NOMO-1 treated with DMSO at 0.1 percent for 48 hours (cell line): ENCODE data around the gene PLCB4.

Experiments used
- DNase-seq: peaks from one replicate; lab custom pipeline; 2025; ENCODE audit not compliant: unreplicated experiment; lab: John Stamatoyannopoulos, UW

The PLCB4 gene

DNA sequence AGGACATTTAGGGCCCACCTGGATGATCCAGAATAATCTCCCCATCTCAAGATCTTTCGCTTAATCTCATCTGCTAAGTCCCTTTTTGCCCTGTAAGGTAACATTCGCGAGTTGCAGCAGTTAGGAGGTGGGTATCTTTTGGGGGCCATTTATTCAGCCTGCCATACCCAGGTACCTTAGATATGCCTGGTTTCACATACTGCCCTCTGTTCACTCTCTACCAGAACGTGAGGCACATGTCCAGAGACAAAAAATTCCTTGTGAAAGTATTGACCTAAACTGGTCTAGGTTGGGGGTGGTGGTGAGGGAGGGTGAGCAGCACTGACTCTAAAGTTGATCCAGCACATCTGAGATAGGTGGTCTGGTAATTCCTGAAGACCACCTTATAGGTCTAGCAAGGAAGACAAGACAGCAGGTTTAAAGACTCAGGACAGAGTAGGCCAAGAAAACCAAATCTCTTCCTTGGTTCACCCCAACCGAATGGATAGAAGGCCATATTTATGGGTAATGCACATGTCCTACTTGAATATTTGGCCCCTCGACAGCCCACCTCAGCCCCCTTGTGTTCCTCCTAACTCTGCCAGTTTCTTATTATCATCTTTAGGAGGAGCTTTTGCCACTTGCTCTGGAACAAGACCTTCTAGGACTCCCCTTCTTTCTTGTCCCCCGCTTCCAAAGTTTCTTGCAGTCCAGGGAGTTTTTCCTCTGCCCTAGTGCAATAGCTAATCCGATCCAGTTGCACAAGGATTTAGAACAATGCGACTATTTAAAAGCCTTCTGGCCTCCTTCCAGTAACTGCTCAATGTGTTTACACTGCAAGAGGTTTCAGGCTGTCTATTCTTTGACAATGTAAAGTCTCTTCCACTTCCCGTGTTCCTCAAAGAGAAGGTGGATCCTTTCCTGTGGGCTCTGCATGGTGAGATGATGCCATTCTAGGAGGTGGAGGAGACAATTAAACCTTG lies 232.5 kb downstream of the PLCB4 start:
- no peak for DNase-seq

DNA sequence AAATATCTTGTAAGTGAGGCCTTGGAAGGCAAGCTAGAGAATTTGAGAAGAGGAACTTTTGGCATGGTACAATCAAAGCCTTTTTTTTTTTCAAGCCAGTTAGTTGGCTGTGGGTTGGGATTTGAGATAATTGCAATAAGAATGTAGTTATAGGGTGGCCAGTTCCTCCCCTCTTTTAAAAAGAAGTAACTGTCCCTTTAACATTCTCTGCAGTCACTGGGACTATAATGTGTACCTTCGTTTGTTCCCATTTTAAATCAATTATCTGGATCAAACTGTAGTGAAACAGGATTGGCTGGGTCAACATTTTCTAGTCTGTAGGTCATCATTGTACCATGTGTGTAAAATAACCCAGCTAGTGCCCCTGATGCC lies 233.2 kb downstream of the PLCB4 start:
- no peak for DNase-seq

DNA sequence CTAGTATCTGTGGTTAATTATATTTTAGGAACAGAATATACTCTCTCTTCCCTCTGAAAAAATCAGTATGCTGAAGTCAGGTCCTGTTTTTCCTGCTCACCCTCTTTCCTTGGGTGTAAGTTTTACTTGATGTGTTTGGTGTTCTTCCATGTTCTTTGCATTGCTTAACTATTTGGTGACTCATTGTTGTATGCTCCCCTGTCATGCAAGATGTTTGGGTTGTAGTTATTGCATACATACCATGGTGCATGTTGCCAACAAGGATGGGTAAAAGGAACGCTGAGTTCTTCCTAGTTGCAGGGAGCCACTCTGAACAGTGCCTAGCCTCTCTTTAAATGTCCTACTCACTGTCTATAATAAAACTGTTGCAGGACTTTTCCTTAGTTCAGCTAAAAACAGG lies 237.6 kb downstream of the PLCB4 start:
- DNase-seq = no peak

DNA sequence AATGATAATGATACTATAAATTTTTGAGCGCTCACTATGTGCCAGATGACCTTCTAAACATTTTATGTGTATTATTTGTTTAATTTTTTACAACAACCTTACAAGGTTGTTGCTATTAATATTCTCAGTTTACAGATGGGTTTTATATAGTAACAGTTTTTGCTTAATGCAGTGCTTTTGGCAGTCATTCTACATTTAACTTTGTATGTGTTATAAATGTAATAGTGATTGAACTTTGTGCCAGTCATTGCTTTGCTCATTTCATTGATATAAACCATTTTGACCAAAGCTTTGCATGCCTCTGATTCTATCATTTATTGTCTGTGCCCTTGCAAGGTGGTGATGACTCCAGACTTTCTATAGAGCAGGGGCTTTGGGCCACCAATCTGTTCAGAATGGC lies 239.2 kb downstream of the PLCB4 start:
- DNase-seq = no peak

DNA sequence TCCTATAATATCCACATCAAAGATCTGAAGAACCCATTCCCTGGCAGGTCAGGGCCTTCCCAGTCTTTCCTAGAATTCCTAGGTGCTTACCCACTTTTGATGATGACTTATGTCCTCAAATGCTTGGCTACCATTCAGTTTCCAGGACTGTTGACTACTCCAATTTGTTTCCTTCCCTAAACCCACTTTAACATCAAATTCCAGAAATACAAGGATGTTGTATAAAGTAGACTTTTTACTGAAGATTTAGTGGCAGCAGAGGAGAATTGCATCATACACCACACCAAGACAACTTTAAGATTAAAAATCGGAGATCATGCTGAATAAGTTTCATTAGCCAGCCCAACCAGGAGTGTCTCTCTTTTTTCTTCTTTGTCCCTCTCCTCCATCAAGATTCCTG lies 242.2 kb downstream of the PLCB4 start:
- no peak for DNase-seq

DNA sequence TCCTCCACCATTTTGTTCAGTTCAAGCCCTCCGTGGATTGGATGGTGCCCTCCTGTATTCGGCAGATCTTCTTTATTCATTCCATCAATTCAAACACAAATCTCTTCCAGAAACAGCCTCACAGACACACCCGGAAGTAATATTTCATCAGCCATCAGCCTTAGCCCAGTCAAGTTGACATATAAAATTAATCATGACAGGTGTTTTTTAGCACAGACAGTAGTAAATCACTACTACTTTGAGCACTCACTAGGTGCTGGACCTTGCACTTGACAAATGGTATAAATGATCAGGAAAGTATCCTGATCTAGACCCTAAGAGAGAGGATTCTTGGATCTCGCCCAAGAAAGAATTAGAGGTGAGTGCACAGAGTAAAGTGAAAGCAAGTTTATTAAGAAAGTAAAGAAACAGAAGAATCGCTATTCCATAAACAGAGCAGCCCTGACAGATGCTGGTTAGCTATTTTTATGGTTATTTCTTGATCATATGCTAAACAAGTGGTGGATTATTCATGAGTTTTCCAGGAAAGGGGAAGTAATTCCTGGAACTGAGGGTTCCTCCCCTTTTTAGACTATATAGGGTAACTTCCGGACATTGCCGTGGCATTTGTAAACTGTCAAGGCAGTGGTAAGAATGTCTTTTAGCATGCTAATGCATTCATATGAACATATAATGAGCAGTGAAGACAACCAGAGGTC lies 250.9 kb downstream of the PLCB4 start:
- no peak for DNase-seq

DNA sequence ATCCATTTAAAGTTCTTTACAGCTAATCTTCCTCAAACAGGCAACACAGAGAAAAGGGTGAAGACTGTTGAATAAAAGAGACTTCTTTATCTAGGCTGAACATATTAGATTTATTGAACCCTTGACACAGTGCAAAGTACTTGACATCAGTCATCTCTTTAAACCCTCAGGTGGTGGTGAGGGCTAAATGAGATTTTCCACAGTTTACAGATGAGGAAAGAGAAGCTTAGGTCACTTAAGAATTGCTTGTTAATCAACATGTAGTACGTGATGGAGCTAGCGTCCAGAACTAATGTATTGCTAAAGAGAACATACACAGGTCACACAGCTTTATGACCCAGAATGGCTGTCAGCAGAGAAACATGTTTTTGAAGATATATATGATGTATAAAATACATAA lies 252.1 kb downstream of the PLCB4 start:
- DNase-seq = no peak

DNA sequence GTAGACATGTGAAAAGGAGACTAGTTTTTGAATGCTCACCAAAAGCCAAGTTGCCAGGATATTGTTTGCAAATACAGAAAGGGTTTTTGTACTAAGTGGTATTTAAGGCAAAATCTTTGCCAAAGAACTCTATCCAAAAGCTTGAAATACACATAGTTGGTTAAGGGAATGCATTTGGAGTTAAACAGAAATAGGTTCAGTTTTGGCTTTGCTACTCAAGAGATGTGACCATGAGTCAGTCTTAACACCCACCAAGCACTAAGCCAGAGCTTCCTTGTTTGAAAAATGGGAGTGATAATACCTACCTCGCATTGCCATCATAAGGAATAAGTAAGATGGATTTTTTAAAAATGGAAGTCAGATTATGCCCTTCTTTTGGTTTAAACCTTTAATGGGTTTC lies 253.8 kb downstream of the PLCB4 start:
- no peak for DNase-seq

DNA sequence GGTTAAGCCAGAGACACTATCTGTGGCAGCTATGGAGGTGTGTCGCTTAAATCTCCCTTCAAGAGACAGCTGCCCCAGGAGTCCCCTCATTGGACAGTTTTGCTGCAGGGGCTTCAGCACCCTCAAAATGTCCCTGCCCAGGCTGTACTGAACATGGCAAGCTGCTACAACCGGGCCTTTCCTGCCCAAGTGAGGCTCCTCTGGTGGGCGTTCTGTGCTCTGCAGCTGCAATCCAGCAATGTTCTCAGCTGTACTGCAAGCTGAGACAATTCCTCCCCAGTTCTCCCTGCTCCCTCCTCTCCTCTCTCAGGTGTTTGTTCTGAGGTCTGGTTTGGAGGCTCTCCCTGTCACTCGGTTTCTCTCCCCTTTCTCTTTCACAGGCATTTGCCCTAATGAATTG lies 254.7 kb downstream of the PLCB4 start:
- no peak for DNase-seq

DNA sequence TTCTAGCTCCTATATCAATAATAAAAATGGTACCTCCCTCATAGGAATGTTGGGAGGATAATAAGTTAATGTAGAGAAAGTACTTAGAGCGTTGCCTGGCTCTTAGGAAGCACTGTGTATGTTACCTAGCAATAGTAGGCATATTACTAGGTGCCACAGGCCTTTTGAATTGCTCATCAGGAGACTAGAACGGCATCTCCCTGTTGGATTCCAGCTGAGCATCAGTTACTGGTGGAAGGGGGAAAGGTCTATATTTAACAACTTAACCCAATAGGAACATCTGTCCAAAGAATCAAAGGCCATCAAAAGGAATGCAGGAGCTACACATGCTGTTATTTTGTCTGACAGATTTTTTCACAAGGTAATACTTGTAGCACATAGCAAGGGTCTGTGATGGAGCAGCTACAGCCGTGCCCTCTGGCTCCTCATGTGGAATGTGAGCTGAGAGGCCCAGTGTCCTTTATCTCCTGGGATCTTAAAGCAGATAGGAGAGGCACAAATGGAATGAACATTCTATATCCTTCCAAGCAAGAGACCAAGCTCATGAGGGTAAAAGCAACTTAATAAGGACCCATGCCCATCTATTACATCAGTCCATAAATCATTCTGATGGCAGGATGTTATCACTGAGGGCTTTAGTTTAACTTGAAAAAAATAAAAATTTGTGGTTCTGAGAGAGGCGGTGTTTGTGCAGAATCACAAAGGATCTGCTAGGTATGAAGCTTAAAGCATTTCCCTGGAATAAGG lies 260.6 kb downstream of the PLCB4 start:
- no peak for DNase-seq

DNA sequence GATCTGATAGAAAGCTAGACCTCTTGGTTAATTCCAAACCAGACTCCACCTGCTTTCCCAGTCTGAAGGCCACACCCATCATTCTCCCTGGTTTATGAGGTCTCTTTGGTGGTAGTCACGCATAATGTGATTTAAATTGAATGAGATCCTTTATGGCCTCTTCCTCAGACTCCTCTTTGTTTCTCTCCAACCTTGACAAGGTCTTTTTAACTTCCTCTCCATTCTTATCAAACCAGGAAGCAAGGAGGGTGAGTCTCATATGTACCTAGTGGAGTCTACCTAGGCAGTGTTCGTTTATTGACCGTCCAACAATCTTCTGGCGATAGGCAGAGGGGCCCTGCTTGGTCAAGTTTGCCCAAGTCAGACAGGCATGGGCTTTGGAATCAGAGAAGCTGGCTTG lies 261.3 kb downstream of the PLCB4 start:
- DNase-seq = no peak

DNA sequence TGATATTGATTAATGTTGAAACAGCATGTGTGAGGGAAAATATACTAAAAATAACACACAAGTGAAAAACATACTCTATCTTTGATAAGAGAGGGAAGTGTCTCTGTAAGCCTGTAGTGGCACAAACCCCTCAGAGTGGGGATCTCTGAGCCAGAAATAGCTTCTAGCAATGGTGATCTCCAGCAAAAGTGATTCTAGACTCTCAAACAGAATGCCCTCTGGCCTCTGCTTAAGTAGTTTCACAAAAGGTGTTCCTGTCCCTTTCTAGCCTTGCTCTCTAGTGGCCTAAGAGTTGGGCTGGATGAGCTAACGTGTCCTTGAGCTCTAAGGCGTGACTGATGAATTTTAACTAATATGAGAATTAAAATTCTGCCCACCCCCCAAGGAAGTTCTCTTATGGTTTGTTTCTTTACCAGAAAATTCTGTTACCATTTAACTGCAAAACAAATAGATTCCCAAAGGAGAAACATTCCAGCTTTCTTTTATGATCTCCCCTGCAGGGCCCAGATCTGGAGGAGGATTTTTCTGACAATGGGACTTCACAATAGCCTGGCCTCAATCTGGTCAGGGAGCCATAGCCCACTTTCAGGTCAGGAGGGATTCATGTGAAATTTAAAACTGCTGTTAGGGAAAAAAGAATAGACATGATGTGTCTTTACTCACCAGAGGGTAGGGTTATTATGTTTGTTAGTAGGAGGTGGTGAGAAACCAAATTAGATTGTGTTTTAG lies 263.0 kb downstream of the PLCB4 start:
- DNase-seq = no peak

DNA sequence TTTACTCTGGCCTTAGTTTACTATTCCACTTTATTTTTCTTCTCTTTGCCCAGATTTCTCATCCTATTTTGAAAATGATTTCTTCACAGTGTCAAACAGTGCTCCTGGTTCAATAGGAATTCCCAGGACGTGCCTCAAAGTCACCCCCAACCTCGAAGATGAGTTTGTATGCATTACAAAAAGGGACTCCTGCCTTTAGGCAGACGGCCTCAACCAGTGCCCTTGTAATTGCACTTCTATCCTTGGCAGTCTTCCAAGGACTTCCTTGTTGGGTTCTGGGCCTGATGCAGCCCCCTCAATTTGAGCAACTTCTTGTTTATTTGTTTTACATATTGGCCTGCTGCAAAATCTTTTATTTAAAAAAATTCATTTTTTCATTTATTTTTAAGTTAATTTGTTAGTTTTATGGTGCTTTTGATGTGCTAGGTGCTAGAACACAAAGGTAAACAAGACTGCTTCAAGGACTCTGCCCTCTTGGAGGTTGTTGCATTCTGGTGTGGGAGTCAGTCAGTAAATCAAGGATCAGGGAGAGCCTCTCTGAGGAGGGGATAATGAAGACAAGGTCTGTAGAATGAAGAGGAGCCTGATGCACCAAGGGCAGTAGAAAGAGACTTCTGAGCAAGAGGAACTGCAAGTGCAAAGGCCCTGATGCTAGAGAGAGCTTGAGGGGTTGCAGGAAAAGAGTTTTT lies 264.0 kb downstream of the PLCB4 start:
- DNase-seq = no peak

DNA sequence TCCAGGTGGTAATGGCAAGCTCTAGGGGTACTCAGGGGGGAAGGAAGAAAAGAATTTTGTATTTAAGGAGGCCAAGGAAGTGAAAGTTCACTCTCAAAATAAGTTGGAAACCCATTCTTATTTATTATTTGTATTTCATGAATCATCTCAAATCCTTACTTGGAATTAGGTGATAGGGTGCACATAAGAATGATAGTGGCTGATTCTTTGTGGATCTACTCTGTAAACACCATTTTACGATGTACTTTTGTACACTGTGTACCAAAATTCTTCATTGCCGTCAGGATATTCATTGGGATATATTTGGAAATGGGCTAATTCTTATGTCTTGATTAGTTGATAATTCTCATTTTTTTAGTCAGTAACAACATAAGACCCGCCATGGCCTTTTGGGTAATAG lies 266.0 kb downstream of the PLCB4 start:
- DNase-seq = no peak

DNA sequence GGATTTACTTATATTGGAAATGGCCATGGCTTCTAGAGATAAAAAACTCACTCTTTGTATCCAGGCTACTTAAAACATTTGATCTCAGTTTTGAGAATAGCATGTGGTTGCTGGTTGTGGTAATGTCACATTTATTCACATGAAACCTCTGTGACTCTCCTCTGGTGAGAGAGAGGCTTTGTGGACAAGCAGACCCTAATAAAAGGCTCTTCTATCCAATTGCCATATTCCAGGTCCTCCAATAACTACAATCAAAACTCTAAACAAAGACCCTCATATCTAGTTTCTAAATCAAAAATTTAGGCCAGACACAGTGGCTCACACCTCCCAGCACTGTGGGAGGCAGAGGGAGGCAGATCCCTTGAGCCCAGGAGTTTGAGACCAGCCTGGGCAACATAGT lies 269.2 kb downstream of the PLCB4 start:
- DNase-seq = no peak

DNA sequence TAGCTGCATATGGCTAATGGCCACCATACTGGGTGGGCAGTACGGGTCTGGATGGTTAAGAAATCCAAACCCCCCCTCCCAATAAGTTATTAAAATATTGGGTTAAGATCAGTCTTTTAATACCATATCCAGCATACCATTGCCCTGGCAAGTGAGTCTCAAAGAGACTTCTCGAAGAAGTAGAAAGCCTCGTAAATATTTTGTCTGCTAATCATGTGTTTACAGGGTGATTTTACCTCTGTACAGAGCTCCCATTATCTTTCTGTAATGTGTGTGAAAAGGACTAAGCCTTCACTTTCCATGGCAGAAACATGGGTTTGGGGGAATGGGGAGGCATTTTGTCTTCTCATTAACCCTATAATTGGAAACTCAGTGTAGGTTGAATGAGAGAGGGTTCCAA lies 270.8 kb downstream of the PLCB4 start:
- DNase-seq = no peak

DNA sequence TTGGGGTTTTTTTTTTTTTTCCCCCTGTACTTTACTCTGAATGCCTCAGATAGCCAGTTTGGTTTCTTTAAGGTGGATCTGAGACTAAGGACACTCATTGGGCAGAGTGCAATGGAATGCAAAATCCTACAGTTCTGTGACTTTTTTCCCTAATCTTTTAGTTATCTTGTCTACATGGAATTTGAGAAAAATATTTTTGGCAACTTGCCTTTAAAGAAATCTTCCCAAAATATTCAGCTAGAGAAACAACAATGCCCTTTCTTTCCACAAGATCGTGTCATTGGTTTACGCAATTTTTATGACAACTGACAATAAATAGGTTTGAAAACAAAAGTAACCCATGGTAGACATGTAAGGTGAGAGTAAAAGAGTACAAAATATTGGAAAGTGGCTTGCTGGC lies 273.8 kb downstream of the PLCB4 start:
- no peak for DNase-seq

DNA sequence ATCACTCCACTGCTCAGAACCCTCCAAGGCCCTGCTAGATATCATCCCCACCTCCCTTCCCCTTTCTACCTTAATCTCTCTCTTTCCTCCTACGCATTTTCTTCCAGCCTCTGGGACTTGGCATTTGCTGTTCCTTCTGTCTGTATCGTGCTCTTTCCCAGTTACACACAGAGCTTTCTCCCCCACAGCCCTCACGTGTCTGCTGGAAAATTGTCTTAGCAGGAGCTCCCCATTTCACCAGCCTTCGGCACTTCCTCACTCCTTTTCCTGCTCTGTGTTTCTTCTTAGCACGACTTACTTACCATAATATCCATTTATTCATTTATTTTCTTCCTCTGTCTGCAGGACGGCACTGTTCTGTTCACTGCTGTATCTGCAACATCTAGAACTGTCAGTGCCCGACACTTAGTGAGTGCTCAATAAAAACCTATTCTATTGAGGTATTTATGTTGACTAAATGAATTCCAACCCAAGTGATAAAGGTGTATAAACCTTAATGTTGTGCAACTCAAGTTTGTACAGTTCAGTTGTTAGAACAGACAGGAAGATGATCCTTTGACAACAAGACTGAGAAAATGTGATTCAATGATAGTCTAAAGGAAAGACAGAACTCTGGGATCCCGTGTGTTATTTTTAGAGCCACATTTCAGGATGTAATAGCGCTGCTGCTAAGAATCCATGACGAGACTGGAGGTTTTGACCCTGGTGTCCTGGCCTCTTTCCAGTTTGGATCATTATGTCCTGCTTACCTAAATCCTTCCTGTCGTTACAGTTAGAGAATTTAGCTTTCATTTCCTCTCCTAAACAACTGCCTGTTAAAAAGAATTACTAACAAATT lies 275.4 kb downstream of the PLCB4 start:
- DNase-seq = no peak

DNA sequence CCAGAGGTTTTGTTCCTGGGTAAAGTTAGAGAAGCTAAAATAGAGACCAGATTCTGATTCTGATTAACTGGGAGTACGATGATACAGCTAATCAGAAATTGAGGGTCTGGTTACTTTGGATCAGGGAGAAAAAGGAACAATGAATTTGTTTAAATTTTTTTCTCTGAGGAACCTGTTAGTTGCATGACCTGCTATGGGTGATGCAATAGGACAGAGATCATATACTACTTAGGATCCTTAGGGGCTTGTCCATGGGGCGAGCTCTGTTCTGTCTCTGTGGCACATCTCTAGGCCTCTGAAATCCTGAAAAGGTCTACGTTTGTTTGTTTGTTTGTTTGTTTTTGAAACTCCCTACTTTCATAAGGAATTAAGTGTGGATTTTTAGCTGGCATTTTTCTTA lies 279.4 kb downstream of the PLCB4 start:
- DNase-seq = no peak

DNA sequence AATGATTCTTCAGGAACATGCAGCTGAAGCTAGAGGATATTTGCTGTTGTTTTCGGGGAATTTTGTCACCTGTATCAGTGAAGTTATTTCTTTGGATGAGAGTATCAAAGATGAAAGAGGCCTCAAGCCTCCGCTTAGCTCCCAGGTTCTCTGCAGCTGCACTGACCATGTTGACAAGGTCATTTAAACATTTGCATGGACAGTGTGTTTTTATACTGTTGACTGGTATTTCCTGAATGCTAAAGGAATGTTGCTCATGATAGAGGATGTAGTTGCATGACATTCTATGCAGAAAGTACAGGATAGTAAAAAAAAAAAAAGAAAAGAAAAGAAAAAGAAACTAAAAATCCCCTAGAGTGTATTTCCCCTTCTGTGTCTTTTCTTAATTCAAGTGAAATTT lies 279.9 kb downstream of the PLCB4 start:
- DNase-seq = no peak
